Tibial nerve (tissue), 4 donors: ENCODE data around the gene TPSD1.

Experiments
- CTCF ChIP-seq, 5 experiments: fragments of 200-600 bp in 3 of 5; fragments of 450-650 bp in 2 of 5; sonication (generic) in 3 of 5; IDR thresholded peaks; one replicate each; pipeline ENCODE4 v1.5.1; 2016 to 2019; ENCODE audit warnings: antibody characterized with exemption in 5 of 5, mild to moderate bottlenecking in 3 of 5, moderate library complexity in 2 of 5
- EP300 ChIP-seq, 2 donors: sonication (generic); formaldehyde crosslinking; IDR thresholded peaks; one replicate each; pipeline ENCODE4 v1.6.1; 2017; ENCODE audit warnings: antibody characterized with exemption in 2 of 2, mild to moderate bottlenecking in 1 of 2
- POLR2A ChIP-seq, 2 donors: fragments of 450-650 bp; IDR thresholded peaks; one replicate each; pipeline ENCODE4 v1.6.1; 2017; ENCODE audit warnings: antibody characterized with exemption in 2 of 2, mild to moderate bottlenecking in 2 of 2, moderate library complexity in 2 of 2

DNA sequence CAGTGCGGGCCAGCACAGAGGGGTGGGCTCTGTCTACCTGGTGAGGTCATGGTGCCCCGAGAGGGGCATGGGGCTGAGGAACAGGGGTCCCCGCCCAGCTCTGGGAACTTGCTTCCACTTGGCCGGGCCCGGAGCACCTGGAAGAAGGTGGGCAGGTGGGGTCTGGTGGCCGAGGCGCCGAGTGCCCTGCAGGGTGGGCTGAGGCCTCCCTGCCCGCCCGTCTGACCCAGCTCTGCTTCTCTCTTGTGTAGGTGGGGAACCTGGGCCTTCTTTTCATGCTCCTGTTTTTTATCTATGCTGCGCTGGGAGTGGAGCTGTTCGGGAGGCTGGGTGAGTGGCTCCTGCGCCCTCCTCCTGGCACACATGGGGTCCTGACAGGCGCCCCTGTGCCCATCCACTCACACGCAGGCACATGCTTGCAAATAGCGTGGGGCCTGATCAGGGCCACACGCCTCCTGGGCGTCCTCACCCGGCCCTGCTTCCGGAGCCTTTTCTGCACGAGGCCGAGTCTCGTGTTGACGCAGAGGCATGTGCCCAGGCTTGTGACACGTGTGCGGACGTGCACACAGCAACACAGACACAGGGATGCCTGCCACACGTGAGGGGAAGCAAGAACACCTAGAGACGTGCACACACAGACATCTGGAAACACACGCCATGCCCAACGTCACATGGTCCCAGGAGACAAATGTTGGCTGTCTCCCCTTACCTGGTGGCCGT, 39.0 kb upstream of the TPSD1 start:
- TF ChIP-seq POLR2A (IDR thresholded peaks at IDR 0.05) (no peak), CTCF (IDR thresholded peaks at IDR 0.05) (no peak), EP300 (IDR thresholded peaks at IDR 0.05) (no peak)
